HG03378 (cell line): ENCODE results near the gene ELF4.

Experiments
- ATAC-seq: cut with Tn5 transposase; IDR thresholded peaks from one replicate; pipeline ENCODE4 v1.9.1; 2021; ENCODE audit warnings: mild to moderate bottlenecking, moderate library complexity; ENCODE audit not compliant: unreplicated experiment

Gene ELF4

GRCh38 chrX:130110379-130111219 is at the start of gene ELF4:
TSS of gene ELF4 (minus strand) at chrX:130110497. CDS start at chrX:130081330, 29,167 bp downstream.
- ATAC-seq = no peak

- no peak for ATAC-seq
Observed at GRCh38 chrX:130159776-130160175, 49.5 kb upstream of the ELF4 start.

- no peak for ATAC-seq
Observed at GRCh38 chrX:130158311-130158710, 48.0 kb upstream of the ELF4 start.

- no peak for ATAC-seq
Observed at GRCh38 chrX:130155564-130155963, 45.3 kb upstream of the ELF4 start.

- ATAC-seq = no peak
Observed at GRCh38 chrX:130147631-130148030, 37.3 kb upstream of the ELF4 start.

- ATAC-seq = no peak
Observed at GRCh38 chrX:130145123-130145522, 34.8 kb upstream of the ELF4 start.

- no peak for ATAC-seq
Observed at GRCh38 chrX:130144509-130144908, 34.2 kb upstream of the ELF4 start.

GRCh38 chrX:130139474-130140201 is 29.3 kb upstream of the ELF4 start:
- ATAC-seq = no peak

- no peak for ATAC-seq
Observed at GRCh38 chrX:130136961-130137360, 26.7 kb upstream of the ELF4 start.

- ATAC-seq = no peak
Observed at GRCh38 chrX:130136496-130136895, 26.2 kb upstream of the ELF4 start.

GRCh38 chrX:130130990-130131389 is 20.7 kb upstream of the ELF4 start:
- ATAC-seq = no peak

GRCh38 chrX:130125091-130125874 is 15.0 kb upstream of the ELF4 start:
- no peak for ATAC-seq

GRCh38 chrX:130124577-130124976 is 14.3 kb upstream of the ELF4 start:
- no peak for ATAC-seq

- no peak for ATAC-seq
Observed at GRCh38 chrX:130121505-130121800, 11.2 kb upstream of the ELF4 start.

GRCh38 chrX:130120746-130121504 is 10.6 kb upstream of the ELF4 start:
- peak; percentile 51 for ATAC-seq

GRCh38 chrX:130120321-130120731 is 10.0 kb upstream of the ELF4 start:
- peak; percentile 30 for ATAC-seq

GRCh38 chrX:130119312-130119898 is 9.1 kb upstream of the ELF4 start:
- ATAC-seq = no peak

GRCh38 chrX:130118441-130119311 is 8.4 kb upstream of the ELF4 start:
- no peak for ATAC-seq

GRCh38 chrX:130117166-130117565 is 6.9 kb upstream of the ELF4 start:
- ATAC-seq = no peak
